GM15510 (cell line): ENCODE measurements around the gene RAB10.

Experiments used
- POLR2A ChIP-seq: IDR thresholded peaks from 3 replicates; pipeline ENCODE4 v1.6.1; 2011; ENCODE audit warnings: borderline replicate concordance; ENCODE audit not compliant: insufficient read length; ENCODE audit errors: extremely low read depth

Gene RAB10

DNA sequence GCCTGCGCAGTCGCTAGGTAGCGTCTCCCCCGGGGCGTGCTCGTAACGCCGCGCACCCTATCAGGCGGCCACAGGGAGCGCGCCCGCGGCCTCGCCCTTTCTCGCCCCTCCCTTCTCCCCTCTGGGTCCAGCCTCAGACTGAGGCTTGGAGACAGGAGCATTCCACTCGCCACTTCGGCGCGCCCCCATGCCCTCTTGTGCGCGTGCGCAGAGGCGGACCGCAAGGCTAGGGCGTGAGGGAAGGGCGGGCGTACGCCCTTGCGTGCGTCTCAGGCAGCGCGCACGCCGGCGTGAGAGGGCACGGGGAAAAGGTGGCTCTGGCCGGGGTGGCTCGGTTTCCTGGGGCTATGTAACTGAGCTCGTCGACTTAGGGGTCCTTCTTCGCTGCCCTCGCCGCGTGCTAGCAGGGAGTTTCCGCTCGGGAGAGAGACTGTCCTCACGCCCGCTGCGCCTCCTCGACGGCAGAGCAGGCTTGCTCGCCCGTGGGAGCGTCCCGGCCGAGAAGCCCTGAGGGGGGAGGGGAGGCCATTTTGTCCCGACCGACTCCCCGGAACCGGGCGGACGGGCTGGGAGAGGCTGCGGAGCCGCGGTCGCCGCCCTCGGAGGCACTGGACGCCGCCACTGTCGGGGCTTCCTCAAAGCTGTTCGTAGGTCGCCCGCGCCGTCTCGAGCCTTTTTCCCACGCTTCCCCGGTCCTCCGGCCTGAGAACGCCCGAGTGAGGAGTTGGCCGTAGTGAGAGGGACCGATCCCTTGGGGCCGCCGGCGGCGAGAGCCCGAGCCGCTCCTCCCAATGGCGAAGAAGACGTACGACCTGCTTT lies at the start of gene RAB10:
Gene RAB10, plus strand, starts transcription at position 267 of the 819 bp plus-strand sequence. Its CDS starts 525 bp downstream, at position 792.
- peak; percentile 93 for TF ChIP-seq POLR2A

DNA sequence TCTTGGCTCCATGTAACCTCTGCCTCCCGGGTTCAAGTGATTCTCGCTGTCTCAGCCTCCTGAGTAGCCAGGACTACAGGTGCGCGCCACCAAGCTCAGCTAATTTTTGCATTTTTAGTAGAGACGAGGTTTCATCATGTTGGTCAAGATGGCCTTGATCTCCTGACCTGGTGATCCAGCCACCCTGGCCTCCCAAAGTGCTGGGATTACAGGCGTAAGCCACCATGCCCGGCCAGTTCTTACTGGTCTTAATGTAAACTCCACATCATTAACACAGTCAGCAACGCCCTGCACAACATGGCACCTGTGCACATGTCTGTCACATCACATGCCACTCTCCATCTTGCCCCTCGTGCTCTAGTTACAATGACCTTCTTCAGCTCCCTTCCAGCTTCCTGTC lies 45.8 kb upstream of the RAB10 start:
- TF ChIP-seq POLR2A: no peak

DNA sequence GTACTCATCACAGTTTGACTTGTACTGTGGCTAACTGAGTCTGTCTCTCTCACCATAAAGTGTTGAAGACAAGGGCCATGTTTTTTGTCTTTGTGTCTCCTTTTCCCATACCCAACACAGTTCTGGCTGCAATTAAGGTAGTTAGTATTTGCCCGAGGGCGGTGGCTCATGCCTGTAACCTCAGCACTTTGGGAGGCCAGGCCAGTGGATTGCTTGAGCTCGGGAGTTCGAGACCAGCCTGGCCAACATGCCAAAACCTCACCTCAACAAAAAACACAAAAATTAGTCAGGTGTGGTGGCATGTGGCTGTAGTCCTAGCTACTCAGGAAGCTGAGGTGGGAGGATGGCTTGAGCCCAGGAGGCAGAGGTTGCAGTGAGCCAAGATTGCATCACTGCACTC lies 44.7 kb upstream of the RAB10 start:
- no peak for TF ChIP-seq POLR2A

DNA sequence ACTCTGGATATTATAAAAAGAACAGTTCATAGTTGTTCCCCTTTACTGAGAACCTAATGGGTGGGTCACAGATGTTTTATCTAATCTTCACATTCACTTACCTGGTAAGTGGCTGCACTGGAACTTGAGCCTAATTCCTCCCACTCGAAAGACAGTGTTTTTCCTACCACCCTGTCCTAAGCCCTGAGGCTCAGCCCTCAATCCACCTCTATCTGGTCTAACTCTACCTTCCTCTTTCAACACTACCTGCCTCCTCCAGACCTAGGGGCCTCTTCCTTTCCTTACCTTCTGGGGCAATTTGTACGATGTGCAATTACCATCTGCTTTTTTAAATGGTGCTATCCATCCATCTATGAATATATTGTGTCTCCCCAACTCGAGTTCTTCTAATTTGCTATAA lies 41.9 kb upstream of the RAB10 start:
- TF ChIP-seq POLR2A: no peak

DNA sequence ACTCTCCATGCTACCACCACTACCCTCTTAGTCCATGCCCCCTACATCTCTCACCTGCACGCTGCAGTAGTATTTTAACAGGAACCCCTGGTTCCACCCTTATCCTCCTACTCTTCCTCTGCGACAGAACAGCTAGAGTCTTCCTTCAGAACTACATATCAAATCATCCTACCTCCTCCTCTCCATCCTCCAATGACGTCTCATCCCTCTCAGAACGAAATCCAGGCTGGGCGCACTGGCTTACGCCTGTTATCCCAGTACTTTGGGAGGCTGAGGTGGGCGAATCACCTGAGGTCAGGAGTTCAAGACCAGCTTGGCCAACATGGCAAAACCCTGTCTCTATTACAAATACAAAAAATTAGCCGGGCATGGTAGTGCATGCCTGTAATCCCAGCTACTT lies 41.3 kb upstream of the RAB10 start:
- no peak for TF ChIP-seq POLR2A

DNA sequence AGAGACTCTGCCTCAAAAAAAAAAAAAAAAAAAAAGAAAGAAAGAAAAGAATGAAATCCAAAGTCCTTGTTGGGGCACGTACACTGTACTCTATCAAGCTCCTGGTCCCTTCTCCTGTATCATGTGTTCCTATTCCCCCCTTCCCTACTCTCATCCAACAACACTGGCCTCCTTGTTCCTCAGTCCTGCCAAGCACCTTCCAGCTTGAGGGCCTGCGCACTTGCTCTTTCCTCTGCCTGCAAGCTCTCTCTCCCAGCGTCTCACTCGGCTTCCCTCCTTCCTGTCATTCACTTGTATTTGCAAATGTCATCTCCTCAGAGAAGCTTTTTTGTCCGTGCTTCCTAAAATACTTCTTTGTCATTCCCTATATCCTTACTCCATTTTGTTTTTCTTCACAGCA lies 40.8 kb upstream of the RAB10 start:
- TF ChIP-seq POLR2A: no peak

DNA sequence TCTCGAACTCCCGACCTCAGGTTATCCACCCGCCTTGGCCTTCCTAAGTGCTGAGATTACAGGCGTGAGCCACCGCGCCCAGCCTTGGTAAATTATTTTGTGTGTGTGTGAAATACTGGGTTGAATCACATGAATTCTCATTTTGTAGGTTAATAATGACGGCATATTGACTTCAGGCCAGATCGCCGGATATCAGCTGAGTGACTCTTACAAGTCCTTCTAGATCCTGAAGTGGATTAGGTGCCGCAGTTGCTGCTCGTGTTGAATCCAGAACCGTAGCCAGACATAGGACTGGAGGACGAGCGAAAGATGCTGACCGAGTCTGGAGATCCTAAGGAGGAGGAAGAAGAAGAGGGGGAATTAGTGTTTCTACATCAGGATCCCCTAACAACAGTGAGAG lies 39.4 kb upstream of the RAB10 start:
- TF ChIP-seq POLR2A: no peak

DNA sequence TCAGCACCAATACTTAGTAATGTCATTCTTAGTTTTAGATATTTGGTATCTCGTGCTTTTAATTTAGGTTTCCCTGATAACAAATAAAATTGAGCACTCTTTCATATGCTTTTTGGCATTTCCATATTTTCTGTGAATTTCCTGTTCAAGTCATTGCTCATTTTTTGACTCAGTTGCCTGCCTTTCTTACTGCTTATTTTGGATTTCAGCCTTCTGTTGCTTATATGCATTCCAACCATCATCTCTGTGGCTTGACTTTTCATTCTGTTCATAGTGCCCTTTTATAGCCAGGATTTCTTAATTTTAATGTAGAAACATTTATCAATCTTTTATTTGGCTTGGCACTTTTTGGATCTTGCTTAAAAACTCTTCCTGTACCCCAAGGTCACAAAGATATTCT lies 37.0 kb upstream of the RAB10 start:
- no peak for TF ChIP-seq POLR2A

DNA sequence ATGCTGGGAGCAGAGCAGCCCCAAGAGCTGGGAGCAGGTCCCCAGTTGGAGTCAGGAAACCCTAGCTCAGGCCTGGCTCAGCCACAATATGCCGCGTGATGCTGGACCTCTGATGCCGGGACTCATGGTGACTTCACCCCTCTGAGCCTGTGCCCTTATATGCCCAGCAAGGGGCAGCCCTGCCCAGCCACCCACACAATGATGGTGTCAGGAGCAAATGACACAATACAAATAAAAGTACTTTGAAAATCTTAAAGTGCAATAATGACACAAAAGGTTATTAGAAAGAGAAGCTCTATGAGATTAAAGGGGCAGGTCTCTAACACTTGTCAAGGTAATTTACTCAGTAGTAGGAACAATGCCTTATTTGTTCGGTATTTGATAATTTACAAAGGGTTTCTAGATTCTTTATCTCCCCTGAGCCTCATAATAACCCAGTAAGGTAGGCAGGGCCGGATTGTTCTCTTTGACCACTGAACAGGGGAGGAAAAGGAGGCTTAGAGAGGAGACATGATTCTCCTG lies 33.3 kb upstream of the RAB10 start:
- no peak for TF ChIP-seq POLR2A

DNA sequence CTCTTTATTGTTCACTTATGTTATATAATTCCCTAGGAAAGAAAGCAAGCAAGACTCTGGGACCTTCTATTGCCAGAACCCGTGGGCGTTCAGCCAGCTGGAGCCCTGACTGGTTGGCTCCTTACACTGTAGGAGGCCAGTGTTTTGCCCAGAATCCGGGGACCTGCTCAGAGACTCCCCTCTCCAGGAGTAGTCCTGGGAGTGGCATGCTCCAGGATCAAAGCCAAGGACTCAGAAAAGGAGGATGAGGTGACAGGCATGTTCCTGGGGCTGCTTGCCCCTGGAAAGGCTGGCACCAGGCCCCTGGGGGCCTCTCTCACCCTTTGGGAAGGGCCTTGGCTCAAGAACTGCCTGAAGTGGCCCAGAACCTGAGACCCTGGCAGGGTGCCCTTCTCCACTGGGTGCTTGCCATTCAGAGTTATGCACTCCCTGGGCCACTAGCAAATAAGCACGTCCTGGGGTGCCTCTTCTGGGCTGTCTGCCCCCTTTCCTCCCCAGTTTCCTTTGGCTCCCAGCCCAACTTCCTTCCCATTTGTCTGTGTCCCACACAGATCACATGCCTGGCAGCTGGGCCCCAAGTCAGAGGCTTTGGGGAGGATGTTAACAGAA lies 32.0 kb upstream of the RAB10 start:
- TF ChIP-seq POLR2A: no peak

DNA sequence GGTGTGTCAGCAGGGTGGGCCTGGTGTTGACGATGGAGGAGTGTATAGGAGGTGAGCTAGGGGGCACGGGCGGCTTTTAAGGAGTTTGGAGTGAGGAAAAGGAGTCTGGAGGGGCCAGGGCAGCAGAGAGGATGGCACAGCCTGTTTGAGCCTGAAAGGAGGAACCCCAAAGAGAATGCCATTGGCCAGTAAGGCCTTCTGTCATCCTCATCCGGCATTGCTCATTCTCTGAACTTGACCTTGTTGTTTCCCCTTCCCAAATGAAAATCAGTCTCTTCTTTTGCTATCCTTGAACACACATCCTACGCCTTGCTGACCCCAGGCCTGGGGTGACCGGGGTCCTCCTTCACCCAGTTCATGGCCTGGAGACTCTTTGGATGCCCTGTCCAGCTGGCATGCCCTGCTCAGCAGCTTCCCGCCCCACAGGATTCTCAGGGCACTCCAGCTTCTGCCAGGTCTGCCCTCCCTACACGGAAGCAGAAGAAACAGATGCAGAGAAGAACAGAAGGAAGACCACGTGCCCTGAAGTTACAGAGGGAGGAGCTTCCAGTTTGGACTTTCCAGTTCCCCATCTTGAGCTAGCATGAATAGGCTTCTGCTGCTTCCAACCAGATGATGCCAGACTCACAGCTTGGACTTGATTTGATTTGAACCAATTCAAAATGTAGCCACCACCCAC lies 31.1 kb upstream of the RAB10 start:
- no peak for TF ChIP-seq POLR2A

DNA sequence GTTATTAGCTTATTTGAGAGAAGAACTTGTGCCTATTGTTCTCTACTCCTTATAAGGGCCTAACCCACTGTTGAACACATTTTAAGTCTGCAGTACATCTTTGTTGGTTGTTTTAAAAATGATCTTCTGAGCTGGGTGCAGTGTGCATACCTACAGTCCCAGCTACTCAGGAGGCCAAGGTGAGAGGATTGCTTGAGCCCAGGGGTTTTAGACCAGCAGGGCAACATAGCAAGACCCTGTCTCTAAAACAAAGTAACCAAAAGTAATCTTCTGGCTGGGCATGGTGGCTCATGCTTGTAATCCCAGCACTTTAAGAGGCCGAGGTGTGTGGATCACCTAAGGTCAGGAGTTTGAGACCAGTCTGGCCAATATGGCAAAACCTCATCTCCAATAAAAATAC lies 25.8 kb upstream of the RAB10 start:
- TF ChIP-seq POLR2A: no peak

DNA sequence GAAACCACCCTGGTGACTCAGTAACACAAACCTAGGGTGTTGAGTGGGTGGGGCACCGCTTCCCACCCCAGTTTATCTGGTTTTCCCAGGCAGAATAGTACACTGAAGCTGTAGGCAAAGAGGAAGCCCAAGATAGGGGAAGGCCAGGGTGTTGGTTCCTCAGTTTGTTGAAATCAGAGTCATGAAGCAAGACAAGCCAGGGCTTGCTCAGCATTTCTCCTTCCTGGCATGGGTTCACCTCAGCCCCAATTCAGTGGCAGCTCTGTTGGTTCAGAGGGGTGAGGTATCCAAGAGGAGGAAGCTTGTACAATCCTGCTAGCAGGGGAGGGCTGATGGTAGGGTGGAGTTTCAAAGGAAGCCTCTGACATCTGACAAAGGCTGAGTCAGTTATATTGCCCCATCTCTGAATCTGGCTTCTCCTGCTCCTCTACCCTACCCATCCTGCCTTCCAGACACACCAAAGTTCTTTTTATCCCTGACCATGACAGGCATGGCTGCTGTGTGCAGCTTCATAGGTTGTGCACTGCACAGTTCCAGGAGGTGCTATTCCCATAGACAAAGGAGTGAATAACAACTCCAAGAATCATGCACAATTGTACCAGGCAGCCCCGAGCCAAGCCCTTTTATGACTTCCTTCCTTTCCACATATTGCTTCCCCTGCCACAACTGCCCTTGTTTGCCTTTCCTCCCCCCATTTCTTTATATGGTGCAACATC lies 24.9 kb upstream of the RAB10 start:
- TF ChIP-seq POLR2A: no peak

DNA sequence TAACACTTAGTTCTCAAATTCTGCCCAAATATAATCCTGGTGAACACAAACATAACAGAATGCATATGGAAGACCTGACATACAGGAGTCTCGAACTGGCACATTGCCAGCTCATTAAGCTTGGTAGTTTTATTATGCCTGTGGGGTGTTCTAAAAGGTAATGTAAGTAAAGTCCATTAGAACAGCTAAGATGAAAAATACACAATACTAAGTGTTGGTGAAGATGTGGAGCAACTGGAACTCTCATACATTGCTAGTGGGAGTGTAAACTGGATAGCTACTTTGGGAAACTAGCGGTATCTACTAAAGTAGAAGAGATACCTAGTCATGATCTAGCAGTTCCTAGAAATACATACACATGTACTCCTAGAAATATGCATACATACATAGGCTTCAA lies 24.3 kb upstream of the RAB10 start:
- no peak for TF ChIP-seq POLR2A

DNA sequence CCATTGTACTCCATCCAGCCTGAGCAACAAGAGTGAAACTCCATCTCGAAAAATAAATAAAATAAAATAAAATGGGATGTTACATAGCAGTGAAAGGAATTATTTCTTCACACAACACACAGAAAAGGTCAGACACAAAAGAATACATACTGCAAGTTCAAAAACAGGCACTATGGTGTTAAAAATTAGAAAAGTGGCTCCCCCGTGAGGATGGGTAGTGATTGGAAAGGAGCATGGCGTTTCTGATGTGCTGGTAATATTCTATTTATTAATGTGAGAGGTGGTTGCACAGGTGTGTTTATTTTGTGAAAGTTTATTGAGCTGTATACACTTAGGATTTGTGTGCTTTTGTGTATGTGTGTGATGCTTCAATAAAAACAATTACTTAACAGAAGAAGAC lies 22.9 kb upstream of the RAB10 start:
- TF ChIP-seq POLR2A: no peak
